Loucy (cell line): ENCODE data around the gene PLPP6.

Source experiments
- H2AFZ ChIP-seq: fragments of 200-600 bp; sonication (generic); 2 replicates; pipeline ENCODE4 v1.6.0; 2016; ENCODE audit warnings: antibody characterized with exemption, mild to moderate bottlenecking, low read length, moderate library complexity
- H3F3A ChIP-seq: fragments of 200-600 bp; 2 replicates; pipeline ENCODE4 v1.6.0; 2016; ENCODE audit warnings: antibody characterized with exemption, low read depth, mild to moderate bottlenecking
- H3K27me3 ChIP-seq: fragments of 200-600 bp; sonication (generic); 2 replicates; pipeline ENCODE4 v1.6.1; 2014; ENCODE audit warnings: low read length, mild to moderate bottlenecking; ENCODE audit not compliant: insufficient read depth, poor library complexity, severe bottlenecking
- H3K36me3 ChIP-seq: fragments of 200-600 bp; sonication (generic); 2 replicates; pipeline ENCODE4 v1.6.1; 2016; ENCODE audit warnings: low read length; ENCODE audit not compliant: insufficient read depth
- H3K4me1 ChIP-seq: fragments of 200-600 bp; sonication (generic); 2 replicates; pipeline ENCODE4 v1.5.1; 2014; ENCODE audit warnings: low read length, mild to moderate bottlenecking; ENCODE audit not compliant: insufficient read depth, poor library complexity, severe bottlenecking
- H3K4me2 ChIP-seq: fragments of 200-600 bp; sonication (generic); 2 replicates; pipeline ENCODE4 v1.6.0; 2014; ENCODE audit warnings: antibody characterized with exemption, low read length, low read depth, mild to moderate bottlenecking; ENCODE audit not compliant: poor library complexity, severe bottlenecking
- H3K4me3 ChIP-seq: fragments of 200-600 bp; sonication (generic); 2 replicates; pipeline ENCODE4 v1.5.1; 2014; ENCODE audit warnings: low read length, mild to moderate bottlenecking, mixed read lengths; ENCODE audit not compliant: poor library complexity, severe bottlenecking
- H3K79me2 ChIP-seq: fragments of 200-600 bp; sonication (generic); 2 replicates; pipeline ENCODE4 v1.6.1; 2014; ENCODE audit warnings: low read length; ENCODE audit not compliant: insufficient read depth
- H3K9ac ChIP-seq: fragments of 200-600 bp; sonication (generic); 2 replicates; pipeline ENCODE4 v1.6.0; 2014; ENCODE audit warnings: mild to moderate bottlenecking, low read depth, low read length, moderate library complexity; ENCODE audit not compliant: poor library complexity, severe bottlenecking
- H3K9me2 ChIP-seq: fragments of 200-600 bp; sonication (generic); replicated peaks from 2 replicates; pipeline ENCODE4 v1.6.1; 2016; ENCODE audit warnings: low read depth, low read length, mixed read lengths
- H3K9me3 ChIP-seq: fragments of 200-600 bp; sonication (generic); 2 replicates; pipeline ENCODE4 v1.6.1; 2014; ENCODE audit warnings: mild to moderate bottlenecking, antibody characterized with exemption, low read length, low read depth; ENCODE audit not compliant: insufficient read depth
- H4K20me1 ChIP-seq: fragments of 200-600 bp; sonication (generic); 2 replicates; pipeline ENCODE4 v1.6.0; 2014; ENCODE audit warnings: antibody characterized with exemption, low read length, mild to moderate bottlenecking; ENCODE audit not compliant: insufficient read depth, poor library complexity, severe bottlenecking
- CTCF ChIP-seq: fragments of 200-600 bp; sonication (generic); conservative IDR thresholded peaks from 2 replicates; pipeline ENCODE4 v1.5.1; 2014; ENCODE audit warnings: mild to moderate bottlenecking, antibody characterized with exemption, low read length
- EZH2phosphoT487 ChIP-seq: fragments of 200-600 bp; IDR thresholded peaks from 2 replicates; pipeline ENCODE4 v1.6.1; 2018; ENCODE audit warnings: antibody characterized with exemption, mild to moderate bottlenecking, moderate library complexity, borderline replicate concordance

Gene PLPP6

DNA sequence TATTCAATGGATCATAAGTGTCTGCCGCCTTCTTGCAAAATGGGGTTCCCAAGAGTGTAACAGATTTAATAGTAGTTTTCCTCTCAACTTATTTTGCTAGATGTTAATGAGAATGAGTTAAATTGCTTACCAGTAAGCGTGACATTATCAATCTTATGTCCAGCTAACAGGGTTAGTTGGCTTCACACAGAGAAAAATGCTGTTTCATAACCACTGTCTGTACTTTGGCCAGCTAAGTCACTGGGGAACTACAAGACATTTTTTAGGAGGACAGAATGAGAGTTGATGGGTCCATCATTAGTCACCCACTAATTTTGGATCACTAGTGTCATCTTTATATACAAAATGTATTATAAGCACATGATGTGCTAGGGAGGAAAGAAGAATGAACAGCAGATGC, 18.7 kb downstream of the PLPP6 start:
- peaks cover 37% of the 10 kb centered on the region for H3K4me1 ChIP-seq
- peak overlapping the region; percentile 95 for H3K9ac ChIP-seq
- peaks cover 43% of the 10 kb centered on the region for H3K79me2 ChIP-seq

GRCh38 chr9:4684820-4685219, 22.7 kb downstream of the PLPP6 start:
- H3K4me3 ChIP-seq = peak overlapping the region; percentile 6
- TF ChIP-seq EZH2phosphoT487 (no peak), CTCF (no peak)
- peaks cover 45% of the 10 kb centered on the region for H3K79me2 ChIP-seq
- no peaks in the 10 kb centered on the region for H3K27me3 ChIP-seq
- no peak overlapping the region for H2AFZ ChIP-seq
- no peaks in the 10 kb centered on the region for H3F3A ChIP-seq
- peaks cover 15% of the 10 kb centered on the region for H4K20me1 ChIP-seq
- H3K4me1 ChIP-seq = peaks cover 35% of the 10 kb centered on the region
- no peaks in the 10 kb centered on the region for H3K9me3 ChIP-seq
- peak overlapping the region; percentile 55 for H3K4me2 ChIP-seq
- H3K9me2 ChIP-seq = no peaks in the 10 kb centered on the region
- H3K36me3 ChIP-seq = peaks cover 5% of the 10 kb centered on the region; the same call in 1 of the 2 replicates
- H3K9ac ChIP-seq = no peak overlapping the region

More for the DNA sequence above, 18.7 kb downstream of the PLPP6 start:
- H2AFZ ChIP-seq = no peak overlapping the region
- H3K36me3 ChIP-seq = no peaks in the 10 kb centered on the region
- H3K4me2 ChIP-seq = peak overlapping the region; percentile 94
- peaks cover 15% of the 10 kb centered on the region for H4K20me1 ChIP-seq
- TF ChIP-seq EZH2phosphoT487 = no peak
- no peak for TF ChIP-seq CTCF
- H3K4me3 ChIP-seq = peak overlapping the region; percentile 91
- no peaks in the 10 kb centered on the region for H3K9me3 ChIP-seq
- H3K9me2 ChIP-seq = no peaks in the 10 kb centered on the region
- no peaks in the 10 kb centered on the region for H3K27me3 ChIP-seq
- 0 out of 2 replicates have a peak, but pooled peaks cover 3% of the 10 kb centered on the region for H3F3A ChIP-seq

- Histone ChIP-seq H3K36me3 (peaks cover 13% of the 10 kb centered on the region; the same call in 1 of the 2 replicates), H2AFZ (no peak overlapping the region), H3F3A (no peaks in the 10 kb centered on the region), H3K9me3 (no peaks in the 10 kb centered on the region), H3K27me3 (no peaks in the 10 kb centered on the region), H3K4me2 (peak overlapping the region; percentile 55), H3K4me1 (peaks cover 26% of the 10 kb centered on the region), H4K20me1 (peaks cover 15% of the 10 kb centered on the region), H3K9ac (peak overlapping the region; percentile 25), H3K79me2 (peaks cover 32% of the 10 kb centered on the region; the same call in 1 of the 2 replicates), H3K4me3 (peak overlapping the region; percentile 26), H3K9me2 (no peaks in the 10 kb centered on the region)
- TF ChIP-seq CTCF (no peak), EZH2phosphoT487 (no peak)
Measured at GRCh38 chr9:4686112-4686511, 24.0 kb downstream of the PLPP6 start.
